DOHH2 (cell line): ENCODE results near the gene DENND1B.

ENCODE experiments used
- H3F3A ChIP-seq: fragments of 200-600 bp; sonication (generic), shearing (Covaris generic); 2 replicates; pipeline ENCODE4 v1.6.0; 2016; ENCODE audit warnings: antibody characterized with exemption, mild to moderate bottlenecking; ENCODE audit not compliant: control insufficient read depth, insufficient read depth
- H3K27ac ChIP-seq: fragments of 200-600 bp; sonication (generic); 2 replicates; pipeline ENCODE4 v1.5.1; 2014; ENCODE audit warnings: low read depth, mild to moderate bottlenecking, low read length, moderate library complexity
- H3K27me3 ChIP-seq: fragments of 200-600 bp; sonication (generic); 2 replicates; pipeline ENCODE4 v1.6.1; 2014; ENCODE audit warnings: mild to moderate bottlenecking, low read length, mixed read lengths; ENCODE audit not compliant: control insufficient read depth
- H3K36me3 ChIP-seq: fragments of 200-600 bp; sonication (generic); 2 replicates; pipeline ENCODE4 v1.6.1; 2014; ENCODE audit warnings: mild to moderate bottlenecking, low read length, moderate library complexity, mixed read lengths; ENCODE audit not compliant: control insufficient read depth
- H3K4me1 ChIP-seq: fragments of 200-600 bp; sonication (generic); 2 replicates; pipeline ENCODE4 v1.6.1; 2014; ENCODE audit warnings: mild to moderate bottlenecking, low read length, mixed read lengths; ENCODE audit not compliant: control insufficient read depth
- H3K4me2 ChIP-seq: fragments of 200-600 bp; sonication (generic); 2 replicates; pipeline ENCODE4 v1.6.0; 2014; ENCODE audit warnings: mild to moderate bottlenecking, low read length, moderate library complexity
- H3K4me3 ChIP-seq: fragments of 200-600 bp; sonication (generic); 2 replicates; pipeline ENCODE4 v1.5.1; 2014; ENCODE audit warnings: mild to moderate bottlenecking, low read length, mixed read lengths
- H3K79me2 ChIP-seq: fragments of 200-600 bp; sonication (generic); 2 replicates; pipeline ENCODE4 v1.6.1; 2014; ENCODE audit warnings: mild to moderate bottlenecking, low read length, mixed read lengths; ENCODE audit not compliant: control insufficient read depth
- H3K9me2 ChIP-seq: fragments of 200-600 bp; sonication (generic); replicated peaks from 2 replicates; pipeline ENCODE4 v1.6.1; 2014; ENCODE audit warnings: mild to moderate bottlenecking, low read length, mixed read lengths; ENCODE audit not compliant: control insufficient read depth
- H3K9me3 ChIP-seq: fragments of 200-600 bp; sonication (generic); 2 replicates; pipeline ENCODE4 v1.6.1; 2014; ENCODE audit warnings: antibody characterized with exemption, low read length, mixed read lengths; ENCODE audit not compliant: control insufficient read depth, insufficient read depth
- H4K20me1 ChIP-seq: fragments of 200-600 bp; sonication (generic); 2 replicates; pipeline ENCODE4 v1.6.0; 2014; ENCODE audit warnings: low read depth, mild to moderate bottlenecking, antibody characterized with exemption, low read length, moderate library complexity; ENCODE audit not compliant: control insufficient read depth, insufficient read depth
- CTCF ChIP-seq: fragments of 200-600 bp; sonication (generic); IDR thresholded peaks from one replicate; pipeline ENCODE4 v1.5.1; 2014; ENCODE audit warnings: antibody characterized with exemption, mild to moderate bottlenecking, low read depth, low read length; ENCODE audit not compliant: poor library complexity, severe bottlenecking
- EZH2phosphoT487 ChIP-seq: fragments of 200-600 bp; sonication (generic); IDR thresholded peaks from 2 replicates; pipeline ENCODE4 v1.6.1; 2017; ENCODE audit warnings: borderline replicate concordance, mild to moderate bottlenecking, antibody characterized with exemption, low read length, moderate library complexity, mixed read lengths

The DENND1B gene

GRCh38 chr1:197469620-197470210 is 305.6 kb downstream of the DENND1B start:
- H3F3A ChIP-seq: no peaks in the 10 kb centered on the region
- no peaks in the 10 kb centered on the region for H3K9me3 ChIP-seq
- H3K27ac ChIP-seq: no peak overlapping the region
- no peaks in the 10 kb centered on the region; the same call in 1 of the 2 replicates for H3K4me1 ChIP-seq
- no peaks in the 10 kb centered on the region for H3K36me3 ChIP-seq
- no peaks in the 10 kb centered on the region for H4K20me1 ChIP-seq
- no peaks in the 10 kb centered on the region for H3K79me2 ChIP-seq
- H3K27me3 ChIP-seq: no peaks in the 10 kb centered on the region
- TF ChIP-seq EZH2phosphoT487: no peak
- TF ChIP-seq CTCF: no peak
- H3K4me2 ChIP-seq: no peak overlapping the region
- H3K4me3 ChIP-seq: no peak overlapping the region
- H3K9me2 ChIP-seq: no peaks in the 10 kb centered on the region

- Histone ChIP-seq H3K27ac (no peak overlapping the region), H3K79me2 (no peaks in the 10 kb centered on the region), H3K4me2 (no peak overlapping the region), H3K4me3 (no peak overlapping the region), H4K20me1 (no peaks in the 10 kb centered on the region), H3K9me2 (no peaks in the 10 kb centered on the region), H3F3A (no peaks in the 10 kb centered on the region), H3K9me3 (no peaks in the 10 kb centered on the region), H3K4me1 (no peaks in the 10 kb centered on the region; the same call in 1 of the 2 replicates), H3K36me3 (no peaks in the 10 kb centered on the region), H3K27me3 (no peaks in the 10 kb centered on the region)
- TF ChIP-seq CTCF (no peak), EZH2phosphoT487 (no peak)
Measured at GRCh38 chr1:197468543-197469175, 306.6 kb downstream of the DENND1B start.

- H3K9me2 ChIP-seq: no peaks in the 10 kb centered on the region
- H3K79me2 ChIP-seq: no peaks in the 10 kb centered on the region
- H3K4me1 ChIP-seq: no peaks in the 10 kb centered on the region; the same call in 1 of the 2 replicates
- no peak overlapping the region for H3K4me3 ChIP-seq
- no peak overlapping the region for H3K27ac ChIP-seq
- H4K20me1 ChIP-seq: no peaks in the 10 kb centered on the region
- no peaks in the 10 kb centered on the region for H3K36me3 ChIP-seq
- H3K4me2 ChIP-seq: no peak overlapping the region
- no peaks in the 10 kb centered on the region for H3F3A ChIP-seq
- TF ChIP-seq EZH2phosphoT487 (no peak), CTCF (no peak)
- H3K27me3 ChIP-seq: no peaks in the 10 kb centered on the region
- no peaks in the 10 kb centered on the region for H3K9me3 ChIP-seq
Measured at GRCh38 chr1:197467881-197468280, 307.4 kb downstream of the DENND1B start.
